Activated CD4-positive, alpha-beta T cell treated with anti-CD3 and anti-CD28 coated beads for 36 hours (primary cell): ENCODE results near the gene KIRREL3. TPM values are rescaled to one million over a fixed set of nuclear protein-coding genes. Genes with fewer than 3 reads are reported as not detected.

Source experiments
- ATAC-seq: fragments of 200-7000 bp; cut with Tn5 transposase; one replicate; pipeline ENCODE4 v1.10.0; 2021; ENCODE audit warnings: mild to moderate bottlenecking, moderate library complexity
- CTCF ChIA-PET: fragments of 350-600 bp; sonication (Branson Sonifier 250); formaldehyde crosslinking; loops from one replicate; lab custom pipeline; 2021; ENCODE audit warnings: antibody characterized with exemption; lab: Charles Lee
- POLR2A ChIA-PET: fragments of 350-600 bp; sonication (Branson Sonifier 250); formaldehyde crosslinking; loops from one replicate; lab custom pipeline; 2021; ENCODE audit warnings: antibody characterized with exemption, inconsistent platforms; lab: Charles Lee
- DNase-seq: peaks from one replicate; pipeline ENCODE4 v3.0.0-alpha.2; 2020
- H3K27ac Mint-ChIP-seq: one replicate; pipeline ENCODE4 v1.8.0; 2021; ENCODE audit warnings: mixed read lengths
- H3K27me3 Mint-ChIP-seq: one replicate; pipeline ENCODE4 v1.8.0; 2021; ENCODE audit warnings: mixed read lengths
- H3K36me3 Mint-ChIP-seq: one replicate; pipeline ENCODE4 v1.8.0; 2021; ENCODE audit warnings: low read depth, mixed read lengths
- H3K4me1 Mint-ChIP-seq: one replicate; pipeline ENCODE4 v1.8.0; 2021; ENCODE audit warnings: mixed read lengths
- H3K4me3 Mint-ChIP-seq: one replicate; pipeline ENCODE4 v1.8.0; 2021; ENCODE audit warnings: mild to moderate bottlenecking, moderate library complexity, mixed read lengths
- H3K9me3 Mint-ChIP-seq: one replicate; pipeline ENCODE4 v1.8.0; 2021; ENCODE audit warnings: low read depth, mixed read lengths
- intact Hi-C, 2 experiments: fragments of 100-400 bp; cut with DNase I in 1 of 2; cut with micrococcal nuclease in 1 of 2; formaldehyde crosslinking; loops; one replicate each; pipeline versions ENCODE4 v1.14.2 to v1.15.1; 2022 to 2024; cut with DNase I, micrococcal nuclease
- total RNA-seq, 2 experiments: library from RNA; stranded (reverse); gene quantifications; one replicate each; pipeline ENCODE4 v1.2.3, GENCODE V29; 2021

Gene KIRREL3
- total RNA-seq, 2 experiments from 2014 or later = not detected

GRCh38 chr11:127027000-127027399 lies 26.4 kb upstream of the KIRREL3 start:
- no peaks in the 10 kb centered on the region for H3K4me1 Mint-ChIP-seq
- no peaks in the 10 kb centered on the region for H3K36me3 Mint-ChIP-seq
- CTCF ChIA-PET = no interaction called here
- ATAC-seq = no peak
- H3K27ac Mint-ChIP-seq = no peak overlapping the region
- no peak overlapping the region for H3K4me3 Mint-ChIP-seq
- peaks cover 9% of the 10 kb centered on the region for H3K27me3 Mint-ChIP-seq
- no peak for DNase-seq
- intact Hi-C loops = no loop called here
- POLR2A ChIA-PET = no interaction called here
- no peaks in the 10 kb centered on the region for H3K9me3 Mint-ChIP-seq

- H3K9me3 Mint-ChIP-seq = no peaks in the 10 kb centered on the region
Measured at GRCh38 chr11:127023991-127024390, 23.4 kb upstream of the KIRREL3 start.

GRCh38 chr11:127018683-127019279 lies 18.2 kb upstream of the KIRREL3 start:
- no peak overlapping the region for H3K4me3 Mint-ChIP-seq
- no peak overlapping the region for H3K27ac Mint-ChIP-seq
- peaks cover 13% of the 10 kb centered on the region for H3K27me3 Mint-ChIP-seq
- H3K4me1 Mint-ChIP-seq = no peaks in the 10 kb centered on the region
- H3K36me3 Mint-ChIP-seq = no peaks in the 10 kb centered on the region
- CTCF ChIA-PET = no interaction called here
- no peak for ATAC-seq
- POLR2A ChIA-PET = no interaction called here
- H3K9me3 Mint-ChIP-seq = no peaks in the 10 kb centered on the region
- DNase-seq = no peak
- intact Hi-C loops = no loop called here

More at GRCh38 chr11:127023991-127024390, 23.4 kb upstream of the KIRREL3 start:
- intact Hi-C loops = no loop called here
- Mint-ChIP-seq H3K27ac (no peak overlapping the region), H3K4me3 (no peak overlapping the region), H3K36me3 (no peaks in the 10 kb centered on the region), H3K4me1 (no peaks in the 10 kb centered on the region), H3K27me3 (peaks cover 11% of the 10 kb centered on the region)
- no peak for DNase-seq
- ATAC-seq = no peak
- ChIA-PET CTCF (interaction anchor here (0.5 kb wide), 1 partner anchor 28 kb away, joined by 5 read pairs; no protein-coding TSS in a partner anchor), POLR2A (no interaction called here)

GRCh38 chr11:127017482-127017881 lies 16.9 kb upstream of the KIRREL3 start:
- ATAC-seq (no peak), DNase-seq (no peak)
- POLR2A ChIA-PET = no interaction called here
- CTCF ChIA-PET = no interaction called here
- H3K27ac Mint-ChIP-seq = no peak overlapping the region
- H3K4me1 Mint-ChIP-seq = no peaks in the 10 kb centered on the region
- no peak overlapping the region for H3K4me3 Mint-ChIP-seq
- H3K27me3 Mint-ChIP-seq = peaks cover 20% of the 10 kb centered on the region
- intact Hi-C loops = no loop called here
- H3K9me3 Mint-ChIP-seq = no peaks in the 10 kb centered on the region
- H3K36me3 Mint-ChIP-seq = no peaks in the 10 kb centered on the region

GRCh38 chr11:127013550-127013949 lies 13.0 kb upstream of the KIRREL3 start:
- POLR2A ChIA-PET = no interaction called here
- no peaks in the 10 kb centered on the region for H3K4me1 Mint-ChIP-seq
- no peaks in the 10 kb centered on the region for H3K9me3 Mint-ChIP-seq
- peaks cover 18% of the 10 kb centered on the region for H3K27me3 Mint-ChIP-seq
- DNase-seq = no peak
- CTCF ChIA-PET = no interaction called here
- no peak overlapping the region for H3K27ac Mint-ChIP-seq
- ATAC-seq = no peak
- intact Hi-C loops = no loop called here
- no peak overlapping the region for H3K4me3 Mint-ChIP-seq
- H3K36me3 Mint-ChIP-seq = no peaks in the 10 kb centered on the region

GRCh38 chr11:127006311-127006710 lies 5.7 kb upstream of the KIRREL3 start:
- ChIA-PET POLR2A (no interaction called here), CTCF (interaction anchor here (0.6 kb wide), 1 partner anchor 200 kb away, joined by 4 read pairs; no protein-coding TSS in a partner anchor)
- Mint-ChIP-seq H3K27ac (no peak overlapping the region), H3K4me3 (no peak overlapping the region), H3K4me1 (peaks cover 3% of the 10 kb centered on the region), H3K27me3 (peaks cover 54% of the 10 kb centered on the region), H3K36me3 (no peaks in the 10 kb centered on the region), H3K9me3 (no peaks in the 10 kb centered on the region)
- DNase-seq = no peak
- intact Hi-C loops = no loop called here
- no peak for ATAC-seq

- peak; percentile 63 for ATAC-seq
- Mint-ChIP-seq H3K4me3 (no peak overlapping the region), H3K36me3 (no peaks in the 10 kb centered on the region), H3K27me3 (peaks cover 48% of the 10 kb centered on the region), H3K9me3 (no peaks in the 10 kb centered on the region), H3K4me1 (peaks cover 3% of the 10 kb centered on the region), H3K27ac (no peak overlapping the region)
- POLR2A ChIA-PET = no interaction called here
- intact Hi-C loops = no loop called here
- CTCF ChIA-PET = no interaction called here
- peak; percentile 27 for DNase-seq
Measured at GRCh38 chr11:127003260-127003981, 2.9 kb upstream of the KIRREL3 start.

- H3K9me3 Mint-ChIP-seq = no peaks in the 10 kb centered on the region
- no peak for DNase-seq
- intact Hi-C loops = no loop called here
- H3K27ac Mint-ChIP-seq = no peak overlapping the region
- no peak for ATAC-seq
- no peak overlapping the region for H3K4me3 Mint-ChIP-seq
- peaks cover 48% of the 10 kb centered on the region for H3K27me3 Mint-ChIP-seq
- ChIA-PET CTCF (no interaction called here), POLR2A (no interaction called here)
- H3K36me3 Mint-ChIP-seq = no peaks in the 10 kb centered on the region
- peaks cover 3% of the 10 kb centered on the region for H3K4me1 Mint-ChIP-seq
Measured at GRCh38 chr11:127002669-127003259, 2.2 kb upstream of the KIRREL3 start.

GRCh38 chr11:127000981-127001380 lies 411 bp upstream of the KIRREL3 start:
- H3K27ac Mint-ChIP-seq = no peak overlapping the region
- peaks cover 51% of the 10 kb centered on the region for H3K27me3 Mint-ChIP-seq
- CTCF ChIA-PET = interaction anchor here (1.3 kb wide), 1 partner anchor 10 kb away, joined by 6 read pairs; no protein-coding TSS in a partner anchor
- intact Hi-C loops = no loop called here
- H3K36me3 Mint-ChIP-seq = no peaks in the 10 kb centered on the region
- POLR2A ChIA-PET = no interaction called here
- no peak overlapping the region for H3K4me3 Mint-ChIP-seq
- no peak for DNase-seq
- no peaks in the 10 kb centered on the region for H3K9me3 Mint-ChIP-seq
- H3K4me1 Mint-ChIP-seq = peaks cover 3% of the 10 kb centered on the region
- no peak for ATAC-seq

- H3K4me1 Mint-ChIP-seq = peaks cover 3% of the 10 kb centered on the region
- H3K27ac Mint-ChIP-seq = no peak overlapping the region
Measured at GRCh38 chr11:126999366-126999765, 1.2 kb downstream of the KIRREL3 start.

GRCh38 chr11:126997641-126998040 lies 2.9 kb downstream of the KIRREL3 start:
- DNase-seq (no peak), ATAC-seq (no peak)
- Mint-ChIP-seq H3K27me3 (peaks cover 40% of the 10 kb centered on the region), H3K36me3 (no peaks in the 10 kb centered on the region), H3K4me1 (no peaks in the 10 kb centered on the region), H3K4me3 (no peak overlapping the region), H3K27ac (no peak overlapping the region), H3K9me3 (no peaks in the 10 kb centered on the region)
- ChIA-PET CTCF (interaction anchor here (0.7 kb wide), 1 partner anchor 17 kb away, joined by 4 read pairs; no protein-coding TSS in a partner anchor), POLR2A (no interaction called here)
- intact Hi-C loops = no loop called here

More at GRCh38 chr11:126999366-126999765, 1.2 kb downstream of the KIRREL3 start:
- ATAC-seq (no peak), DNase-seq (no peak)
- H3K36me3 Mint-ChIP-seq = no peaks in the 10 kb centered on the region
- H3K9me3 Mint-ChIP-seq = no peaks in the 10 kb centered on the region
- ChIA-PET CTCF (no interaction called here), POLR2A (no interaction called here)
- no peak overlapping the region for H3K4me3 Mint-ChIP-seq
- peaks cover 42% of the 10 kb centered on the region for H3K27me3 Mint-ChIP-seq
- intact Hi-C loops = no loop called here
